CD14-positive monocyte (primary cell): ENCODE results near the gene PTBP2. TPM values are rescaled to one million over a fixed set of nuclear protein-coding genes. Genes with fewer than 3 reads are reported as not detected.

Experiments used
- DNase-seq, 3 donors: peaks; one replicate each; pipeline ENCODE4 v3.0.0-alpha.2; 2011 to 2022
- H2AFZ ChIP-seq: 2 replicates; pipeline ENCODE4 v1.6.0; 2012; ENCODE audit warnings: mild to moderate bottlenecking, low read depth, low read length, inconsistent platforms; ENCODE audit not compliant: insufficient read depth, poor library complexity, severe bottlenecking
- H3K27ac ChIP-seq, 2 donors: 1 replicate in 1 of 2; 2 replicates in 1 of 2; pipeline ENCODE4 v1.5.1; 2012 to 2013; ENCODE audit warnings: low read length in 2 of 2, control low read depth in 1 of 2, inconsistent platforms in 1 of 2, low read depth in 1 of 2, mild to moderate bottlenecking in 1 of 2
- H3K27me3 ChIP-seq, 2 donors: one replicate each; pipeline versions ENCODE4 v1.6.0 to v1.6.1; 2011 to 2013; ENCODE audit warnings: low read length in 2 of 2; ENCODE audit not compliant: control insufficient read depth in 2 of 2, insufficient read depth in 2 of 2
- H3K36me3 ChIP-seq, 2 donors: replicated peaks in 1 of 2; 1 replicate in 1 of 2; 2 replicates in 1 of 2; pipeline versions ENCODE4 v1.5.1 to v1.6.1; 2012 to 2013; ENCODE audit warnings: low read length in 2 of 2, control low read depth in 1 of 2, inconsistent platforms in 1 of 2, mild to moderate bottlenecking in 1 of 2; ENCODE audit not compliant: insufficient read depth in 2 of 2, control insufficient read depth in 1 of 2
- H3K4me1 ChIP-seq, 2 donors: 1 replicate in 1 of 2; 2 replicates in 1 of 2; pipeline versions ENCODE4 v1.5.1 to v1.6.1; 2012 to 2013; ENCODE audit warnings: low read length in 2 of 2, control low read depth in 1 of 2, inconsistent platforms in 1 of 2, mild to moderate bottlenecking in 1 of 2, moderate library complexity in 1 of 2; ENCODE audit not compliant: insufficient read depth in 2 of 2, control insufficient read depth in 1 of 2
- H3K4me2 ChIP-seq: replicated peaks from 2 replicates; pipeline ENCODE3; 2012; ENCODE audit warnings: low read length, moderate library complexity, mild to moderate bottlenecking; ENCODE audit not compliant: poor library complexity, severe bottlenecking; ENCODE audit errors: extremely low read depth
- H3K4me3 ChIP-seq, 3 experiments: fragments of 200-600 bp in 1 of 3; sonication (generic) in 1 of 3; replicated peaks in 1 of 3; 1 replicate in 2 of 3; 2 replicates in 1 of 3; pipeline ENCODE4 v1.5.1; 2011 to 2013; ENCODE audit warnings: low read length in 3 of 3, mild to moderate bottlenecking in 3 of 3, control low read depth in 2 of 3, low read depth in 2 of 3, inconsistent platforms in 1 of 3, moderate library complexity in 1 of 3
- H3K79me2 ChIP-seq: 2 replicates; pipeline ENCODE4 v1.6.0; 2012; ENCODE audit warnings: mild to moderate bottlenecking, control low read depth, inconsistent platforms, low read length, moderate library complexity; ENCODE audit not compliant: insufficient read depth
- H3K9ac ChIP-seq: 2 replicates; pipeline ENCODE4 v1.6.0; 2017; ENCODE audit warnings: low read length, mild to moderate bottlenecking; ENCODE audit not compliant: insufficient read depth, poor library complexity, severe bottlenecking
- H3K9me3 ChIP-seq, 2 donors: replicated peaks in 1 of 2; 1 replicate in 1 of 2; 2 replicates in 1 of 2; pipeline versions ENCODE4 v1.5.1 to v1.6.1; 2012 to 2013; ENCODE audit warnings: low read length in 2 of 2, control low read depth in 1 of 2; ENCODE audit not compliant: control insufficient read depth in 1 of 2, insufficient read depth in 1 of 2
- H4K20me1 ChIP-seq: 2 replicates; pipeline ENCODE4 v1.6.0; 2012; ENCODE audit warnings: mild to moderate bottlenecking, low read length, control low read depth, moderate library complexity; ENCODE audit not compliant: insufficient read depth
- H3K27ac Mint-ChIP-seq, 7 donors: one replicate each; pipeline ENCODE4 v1.8.0; 2020; ENCODE audit warnings: mild to moderate bottlenecking in 7 of 7, mixed read lengths in 7 of 7, moderate library complexity in 6 of 7, inconsistent platforms in 2 of 7
- H3K27me3 Mint-ChIP-seq, 3 donors: one replicate each; pipeline ENCODE4 v1.8.0; 2021 to 2022; ENCODE audit warnings: low read depth in 3 of 3, mild to moderate bottlenecking in 3 of 3, mixed read lengths in 3 of 3, moderate library complexity in 3 of 3, inconsistent platforms in 1 of 3
- H3K36me3 Mint-ChIP-seq, 2 donors: one replicate each; pipeline ENCODE4 v1.8.0; 2020; ENCODE audit warnings: mixed read lengths in 2 of 2, inconsistent platforms in 1 of 2, mild to moderate bottlenecking in 1 of 2
- H3K4me1 Mint-ChIP-seq: one replicate; pipeline ENCODE4 v1.8.0; 2020; ENCODE audit warnings: mild to moderate bottlenecking, mixed read lengths
- H3K4me3 Mint-ChIP-seq, 2 donors: one replicate each; pipeline ENCODE4 v1.8.0; 2020; ENCODE audit warnings: mild to moderate bottlenecking in 2 of 2, mixed read lengths in 2 of 2, moderate library complexity in 1 of 2
- H3K9me3 Mint-ChIP-seq, 7 donors: one replicate each; pipeline ENCODE4 v1.8.0; 2020 to 2022; ENCODE audit warnings: mixed read lengths in 7 of 7, mild to moderate bottlenecking in 6 of 7, moderate library complexity in 6 of 7, inconsistent platforms in 2 of 7
- CTCF ChIP-seq: fragments of 200-600 bp; IDR thresholded peaks from one replicate; pipeline ENCODE4 v1.8.0; 2022; ENCODE audit warnings: antibody characterized with exemption, mild to moderate bottlenecking
- WGBS: methylation state at CpG from one replicate; pipeline ENCODE4 v1.1.5; 2013; ENCODE audit warnings: missing lambda C conversion rate; ENCODE audit not compliant: insufficient coverage; 5-methylcytosine and 5-hydroxymethylcytosine counted together
- intact Hi-C, 2 donors: fragments of 100-400 bp; cut with micrococcal nuclease; formaldehyde crosslinking; loops; one replicate each; pipeline versions ENCODE4 v1.15.0 to v1.15.1; 2023
- polyA plus RNA-seq, 3 donors: library from polyadenylated mRNA; depleted of rRNA in 1 of 3; unstranded in 2 of 3; stranded (reverse) in 1 of 3; fragments of 300-500 nt in 2 of 3; fragments of >200 nt in 1 of 3; fragmentation: Illumina TruSeq in 2 of 3; gene quantifications; 1 replicate in 2 of 3; 2 replicates in 1 of 3; pipeline ENCODE4 v1.2.3, GENCODE V29; 2012 to 2021

PTBP2 gene
- polyA plus RNA-seq, 3 donors, result 0.52 to 18.2 (median 1.2) TPM

- H3K36me3 ChIP-seq, result peaks cover 87 to 95% of the 10 kb centered on the region in 2 donors
- peaks cover 0 to 2% (median 0%) of the 10 kb centered on the region in 7 donors for H3K9me3 Mint-ChIP-seq
- no peaks in the 10 kb centered on the region for H3K27me3 ChIP-seq
- H3K9me3 ChIP-seq, result no peaks in the 10 kb centered on the region
- no peaks in the 10 kb centered on the region for H3K4me1 ChIP-seq
- DNase-seq, result no peak
- no peaks in the 10 kb centered on the region for H3K79me2 ChIP-seq
- H4K20me1 ChIP-seq, result no peaks in the 10 kb centered on the region
- H3K27me3 Mint-ChIP-seq, result no peaks in the 10 kb centered on the region
- H3K27ac Mint-ChIP-seq, result peak overlapping the region in 1 of 7 donors; percentile 2
- peaks cover 31 to 54% of the 10 kb centered on the region in 2 donors for H3K36me3 Mint-ChIP-seq
- TF ChIP-seq CTCF, result no peak
- no peak overlapping the region for H3K4me3 ChIP-seq
- H3K4me2 ChIP-seq, result no peak overlapping the region
- H3K4me1 Mint-ChIP-seq, result no peaks in the 10 kb centered on the region
- no peak overlapping the region for H3K4me3 Mint-ChIP-seq
- H3K27ac ChIP-seq, result no peak overlapping the region
- intact Hi-C loops, result no loop called here
- H2AFZ ChIP-seq, result no peak overlapping the region
- no peak overlapping the region for H3K9ac ChIP-seq
Observed at GRCh38 chr1:96782856-96783255, 61.3 kb downstream of the PTBP2 start.

GRCh38 chr1:96790599-96790998 is 69.0 kb downstream of the PTBP2 start:
- no peak overlapping the region for H3K27ac ChIP-seq
- no peaks in the 10 kb centered on the region for H3K27me3 ChIP-seq
- no peak overlapping the region for H3K9ac ChIP-seq
- Mint-ChIP-seq H3K27me3 (no peaks in the 10 kb centered on the region), H3K9me3 (peaks cover 0 to 2% (median 0%) of the 10 kb centered on the region in 7 donors), H3K27ac (no peak overlapping the region), H3K4me3 (no peak overlapping the region), H3K4me1 (no peaks in the 10 kb centered on the region), H3K36me3 (peaks cover 38 to 45% of the 10 kb centered on the region in 2 donors)
- no peaks in the 10 kb centered on the region for H3K4me1 ChIP-seq
- H3K4me2 ChIP-seq, result no peak overlapping the region
- DNase-seq, result no peak
- no peak for TF ChIP-seq CTCF
- H3K36me3 ChIP-seq, result peaks cover 39 to 66% of the 10 kb centered on the region in 2 donors
- no peaks in the 10 kb centered on the region for H3K79me2 ChIP-seq
- H3K4me3 ChIP-seq, result no peak overlapping the region
- no peaks in the 10 kb centered on the region for H4K20me1 ChIP-seq
- H2AFZ ChIP-seq, result no peak overlapping the region
- no peaks in the 10 kb centered on the region for H3K9me3 ChIP-seq
- intact Hi-C loops, result no loop called here
- WGBS, result no CpG with 5 or more reads among the region's 2 CpGs
